Prostate gland (tissue), 2 donors: ENCODE data around the gene GOLIM4.

Experiments
- POLR2A ChIP-seq: fragments of 450-650 bp; IDR thresholded peaks from one replicate; pipeline ENCODE4 v1.6.1; 2016; ENCODE audit warnings: antibody characterized with exemption, mild to moderate bottlenecking
- POLR2AphosphoS5 ChIP-seq: sonication (generic); formaldehyde crosslinking; IDR thresholded peaks from one replicate; pipeline ENCODE4 v1.6.1; 2017; ENCODE audit warnings: antibody characterized with exemption
- TF ChIP-seq, protein P1 (sequence below), 4 experiments: fragments of 200-600 bp in 2 of 4; fragments of 450-650 bp in 2 of 4; sonication (generic) in 2 of 4; IDR thresholded peaks; 1 replicate in 3 of 4; 2 replicates in 1 of 4; pipeline ENCODE4 v1.5.1; 2016 to 2019; ENCODE audit warnings: antibody characterized with exemption in 4 of 4, mild to moderate bottlenecking in 2 of 4, moderate library complexity in 2 of 4

DNA sequence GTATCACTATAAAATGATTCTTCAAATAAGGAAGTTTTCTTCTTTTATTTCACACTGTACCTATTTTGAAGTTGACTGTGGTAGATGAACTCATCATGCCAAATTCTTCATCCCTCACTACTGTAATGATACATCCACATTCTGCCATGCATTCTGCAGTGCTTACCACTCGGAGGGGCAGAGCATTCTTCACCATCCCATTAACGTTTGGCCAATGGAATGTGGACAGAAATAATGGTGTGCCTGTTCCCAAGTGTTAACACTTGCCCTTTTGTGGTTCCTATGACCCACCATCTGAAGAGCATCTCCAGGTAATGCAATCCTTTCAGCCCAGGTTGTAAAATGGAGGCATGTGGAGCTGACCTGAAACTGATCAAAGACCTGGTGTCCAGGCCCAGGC lies 18.6 kb downstream of the GOLIM4 start:
- TF ChIP-seq POLR2A (no peak), POLR2AphosphoS5 (no peak)
- TF ChIP-seq, protein P1, sequence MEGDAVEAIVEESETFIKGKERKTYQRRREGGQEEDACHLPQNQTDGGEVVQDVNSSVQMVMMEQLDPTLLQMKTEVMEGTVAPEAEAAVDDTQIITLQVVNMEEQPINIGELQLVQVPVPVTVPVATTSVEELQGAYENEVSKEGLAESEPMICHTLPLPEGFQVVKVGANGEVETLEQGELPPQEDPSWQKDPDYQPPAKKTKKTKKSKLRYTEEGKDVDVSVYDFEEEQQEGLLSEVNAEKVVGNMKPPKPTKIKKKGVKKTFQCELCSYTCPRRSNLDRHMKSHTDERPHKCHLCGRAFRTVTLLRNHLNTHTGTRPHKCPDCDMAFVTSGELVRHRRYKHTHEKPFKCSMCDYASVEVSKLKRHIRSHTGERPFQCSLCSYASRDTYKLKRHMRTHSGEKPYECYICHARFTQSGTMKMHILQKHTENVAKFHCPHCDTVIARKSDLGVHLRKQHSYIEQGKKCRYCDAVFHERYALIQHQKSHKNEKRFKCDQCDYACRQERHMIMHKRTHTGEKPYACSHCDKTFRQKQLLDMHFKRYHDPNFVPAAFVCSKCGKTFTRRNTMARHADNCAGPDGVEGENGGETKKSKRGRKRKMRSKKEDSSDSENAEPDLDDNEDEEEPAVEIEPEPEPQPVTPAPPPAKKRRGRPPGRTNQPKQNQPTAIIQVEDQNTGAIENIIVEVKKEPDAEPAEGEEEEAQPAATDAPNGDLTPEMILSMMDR (IDR thresholded peaks at IDR 0.05): no peak
